Measurements from ENCODE around the gene SULT1A3.
"Not testable (repeated sequence)": the region's sequence is repeated elsewhere in the genome, so short reads cannot be mapped to it uniquely, and the experiment has no call there.

- not testable (repeated sequence) for TF ChIP-seq POLR2AphosphoS5 (IDR thresholded peaks at IDR 0.05; ENCODE audit: low read depth, low read length); CEBPB (IDR thresholded peaks at IDR 0.05; ENCODE audit: low read depth, low read length); CBX8 (IDR thresholded peaks at IDR 0.05; ENCODE audit: borderline replicate concordance, low read depth, low read length); CHD1 (IDR thresholded peaks at IDR 0.05; ENCODE audit: low read depth, low read length)
- TF ChIP-seq, protein P1, sequence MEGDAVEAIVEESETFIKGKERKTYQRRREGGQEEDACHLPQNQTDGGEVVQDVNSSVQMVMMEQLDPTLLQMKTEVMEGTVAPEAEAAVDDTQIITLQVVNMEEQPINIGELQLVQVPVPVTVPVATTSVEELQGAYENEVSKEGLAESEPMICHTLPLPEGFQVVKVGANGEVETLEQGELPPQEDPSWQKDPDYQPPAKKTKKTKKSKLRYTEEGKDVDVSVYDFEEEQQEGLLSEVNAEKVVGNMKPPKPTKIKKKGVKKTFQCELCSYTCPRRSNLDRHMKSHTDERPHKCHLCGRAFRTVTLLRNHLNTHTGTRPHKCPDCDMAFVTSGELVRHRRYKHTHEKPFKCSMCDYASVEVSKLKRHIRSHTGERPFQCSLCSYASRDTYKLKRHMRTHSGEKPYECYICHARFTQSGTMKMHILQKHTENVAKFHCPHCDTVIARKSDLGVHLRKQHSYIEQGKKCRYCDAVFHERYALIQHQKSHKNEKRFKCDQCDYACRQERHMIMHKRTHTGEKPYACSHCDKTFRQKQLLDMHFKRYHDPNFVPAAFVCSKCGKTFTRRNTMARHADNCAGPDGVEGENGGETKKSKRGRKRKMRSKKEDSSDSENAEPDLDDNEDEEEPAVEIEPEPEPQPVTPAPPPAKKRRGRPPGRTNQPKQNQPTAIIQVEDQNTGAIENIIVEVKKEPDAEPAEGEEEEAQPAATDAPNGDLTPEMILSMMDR (IDR thresholded peaks at IDR 0.05; ENCODE audit: control extremely low read depth in 1 of 3, insufficient read depth in 1 of 3, low read depth in 1 of 3, low read length in 3 of 3), result not testable (repeated sequence)
Measured at GRCh38 chr16:30194172-30194925, 4.7 kb upstream of the SULT1A3 start.
